DND-41 (cell line): Measurements from ENCODE around the gene ITGA2.
A peak's percentile ranks its signal among the peaks of the same experiment; 100 is the strongest.

Source experiments
- ATAC-seq: fragments of 200-7000 bp; cut with Tn5 transposase; 3 replicates; pipeline ENCODE4 v1.9.1; 2021; ENCODE audit warnings: low read depth; ENCODE audit not compliant: insufficient read depth
- DNase-seq: peaks from one replicate; pipeline ENCODE4 v3.0.0-alpha.2; 2020
- H2AFZ ChIP-seq: 2 replicates; pipeline ENCODE4 v1.6.0; 2012; ENCODE audit warnings: low read depth, low read length
- H3K27ac ChIP-seq: 2 replicates; pipeline ENCODE4 v1.5.1; 2012; ENCODE audit warnings: low read length, inconsistent platforms
- H3K27me3 ChIP-seq: fragments of 200-600 bp; sonication (generic); 2 replicates; pipeline ENCODE4 v1.6.0; 2012; ENCODE audit warnings: low read length, mild to moderate bottlenecking, inconsistent platforms; ENCODE audit not compliant: insufficient read depth, poor library complexity
- H3K36me3 ChIP-seq: 2 replicates; pipeline ENCODE4 v1.5.1; 2012; ENCODE audit warnings: low read length, inconsistent platforms; ENCODE audit not compliant: insufficient read depth
- H3K4me1 ChIP-seq: 2 replicates; pipeline ENCODE4 v1.5.1; 2012; ENCODE audit warnings: mild to moderate bottlenecking, low read length; ENCODE audit not compliant: insufficient read depth
- H3K4me2 ChIP-seq: 2 replicates; pipeline ENCODE4 v1.6.0; 2012; ENCODE audit warnings: mild to moderate bottlenecking, moderate library complexity, low read length, inconsistent platforms; ENCODE audit not compliant: insufficient read depth
- H3K4me3 ChIP-seq, 2 experiments: fragments of 200-600 bp in 1 of 2; shearing (Covaris generic) in 1 of 2; 2 replicates each; pipeline ENCODE4 v1.5.1; 2012 to 2016; ENCODE audit warnings: inconsistent platforms in 2 of 2, low read length in 2 of 2, mild to moderate bottlenecking in 2 of 2, low read depth in 1 of 2, moderate library complexity in 1 of 2
- H3K79me2 ChIP-seq: 2 replicates; pipeline ENCODE4 v1.6.0; 2012; ENCODE audit warnings: low read length, inconsistent platforms; ENCODE audit not compliant: insufficient read depth
- H3K9ac ChIP-seq: 2 replicates; pipeline ENCODE4 v1.6.0; 2012; ENCODE audit warnings: low read depth, mild to moderate bottlenecking, inconsistent platforms, low read length, moderate library complexity
- H3K9me3 ChIP-seq: 2 replicates; pipeline ENCODE4 v1.5.1; 2012; ENCODE audit warnings: low read length, moderate library complexity, mild to moderate bottlenecking, inconsistent platforms; ENCODE audit not compliant: insufficient read depth, severe bottlenecking
- H4K20me1 ChIP-seq: 2 replicates; pipeline ENCODE4 v1.6.0; 2012; ENCODE audit warnings: low read length; ENCODE audit not compliant: insufficient read depth
- CTCF ChIP-seq: IDR thresholded peaks from 2 replicates; pipeline ENCODE4 v1.5.1; 2012; ENCODE audit warnings: borderline replicate concordance, low read length, moderate library complexity, mild to moderate bottlenecking; ENCODE audit not compliant: poor library complexity, severe bottlenecking; ENCODE audit errors: extremely low read depth
- EZH2 ChIP-seq: IDR thresholded peaks from 3 replicates; pipeline ENCODE4 v1.6.1; 2012; ENCODE audit warnings: borderline replicate concordance, low read depth, mild to moderate bottlenecking, moderate library complexity, low read length, inconsistent platforms; ENCODE audit not compliant: severe bottlenecking

ITGA2 gene

GRCh38 chr5:53038196-53038847 lies 49.2 kb downstream of the ITGA2 start:
- H3K4me3 ChIP-seq: no peak overlapping the region
- H3K27ac ChIP-seq: no peak overlapping the region
- H3K9ac ChIP-seq: no peak overlapping the region
- DNase-seq (no peak), ATAC-seq (no peak)
- H3K27me3 ChIP-seq: no peaks in the 10 kb centered on the region
- H3K4me1 ChIP-seq: peaks cover 25% of the 10 kb centered on the region
- H3K36me3 ChIP-seq: no peaks in the 10 kb centered on the region
- H3K4me2 ChIP-seq: no peak overlapping the region
- no peaks in the 10 kb centered on the region for H4K20me1 ChIP-seq
- no peak overlapping the region for H2AFZ ChIP-seq
- TF ChIP-seq CTCF (no peak), EZH2 (no peak)
- H3K79me2 ChIP-seq: no peaks in the 10 kb centered on the region
- no peaks in the 10 kb centered on the region for H3K9me3 ChIP-seq

- H2AFZ ChIP-seq: no peak overlapping the region
- H3K27me3 ChIP-seq: no peaks in the 10 kb centered on the region
- TF ChIP-seq CTCF: no peak
- TF ChIP-seq EZH2: no peak
- no peak overlapping the region for H3K27ac ChIP-seq
- no peaks in the 10 kb centered on the region for H3K36me3 ChIP-seq
- H3K79me2 ChIP-seq: no peaks in the 10 kb centered on the region
- H4K20me1 ChIP-seq: no peaks in the 10 kb centered on the region
- no peaks in the 10 kb centered on the region for H3K9me3 ChIP-seq
- no peak overlapping the region for H3K4me2 ChIP-seq
- H3K4me1 ChIP-seq: peaks cover 25% of the 10 kb centered on the region
- ATAC-seq: peak; percentile 55
- no peak overlapping the region for H3K9ac ChIP-seq
- H3K4me3 ChIP-seq: no peak overlapping the region
- no peak for DNase-seq
Measured at GRCh38 chr5:53039855-53040254, 50.7 kb downstream of the ITGA2 start.

GRCh38 chr5:53041071-53041692 lies 52.0 kb downstream of the ITGA2 start:
- peak overlapping the region; percentile 30 for H3K9ac ChIP-seq

More at GRCh38 chr5:53041071-53041692, 52.0 kb downstream of the ITGA2 start:
- no peaks in the 10 kb centered on the region for H3K27me3 ChIP-seq
- H4K20me1 ChIP-seq: no peaks in the 10 kb centered on the region
- H3K36me3 ChIP-seq: no peaks in the 10 kb centered on the region
- TF ChIP-seq CTCF (no peak), EZH2 (no peak)
- H3K9me3 ChIP-seq: no peaks in the 10 kb centered on the region
- peak overlapping the region in 1 of 2 experiments; percentile 44; a peak in 2 of 4 replicates for H3K4me3 ChIP-seq
- peak overlapping the region; percentile 60 for H3K4me2 ChIP-seq
- peak overlapping the region; percentile 75 for H3K27ac ChIP-seq
- DNase-seq (no peak), ATAC-seq (peak; percentile 81)
- H3K4me1 ChIP-seq: peaks cover 25% of the 10 kb centered on the region
- H2AFZ ChIP-seq: peak overlapping the region; percentile 69
- no peaks in the 10 kb centered on the region for H3K79me2 ChIP-seq
